ENCODE data around the gene GABRB1.

Gene GABRB1

DNA sequence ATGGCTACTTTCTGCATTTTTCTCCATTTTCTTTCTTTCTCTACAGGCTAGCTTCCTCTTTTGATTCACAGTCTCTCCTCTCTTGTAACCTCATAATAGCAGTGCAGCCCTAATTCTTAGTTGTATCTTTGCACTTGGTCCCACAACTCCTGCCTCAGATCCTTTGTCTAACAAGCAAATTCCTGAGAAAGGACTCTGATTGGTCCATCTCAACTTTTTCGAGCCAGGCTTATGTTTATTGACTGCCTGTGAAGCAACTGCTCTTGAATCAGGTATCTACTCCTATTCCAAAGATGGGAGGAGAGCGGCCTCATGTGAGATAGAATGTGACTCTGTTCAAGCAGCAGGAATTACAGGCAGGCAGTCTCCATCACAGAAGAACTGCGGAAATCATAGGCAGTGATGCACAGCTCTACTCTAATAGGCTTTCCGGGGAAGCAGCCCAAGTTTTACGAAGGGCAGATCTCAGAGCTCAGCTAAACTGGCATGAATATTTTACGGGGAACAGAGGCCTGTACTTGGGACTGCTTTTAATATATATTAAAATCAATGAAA, 123.5 kb downstream of the GABRB1 start:
- Histone ChIP-seq H3K27me3 (ENCODE audit: control insufficient read depth, insufficient read depth, low read length) (no peaks in the 10 kb centered on the region), H3K4me1 (ENCODE audit: control insufficient read depth, insufficient read depth, low read length) (no peaks in the 10 kb centered on the region), H3K9me3 (ENCODE audit: control insufficient read depth, insufficient read depth, low read length) (no peaks in the 10 kb centered on the region; the same call in 1 of the 2 replicates), H3K27ac (ENCODE audit: low read length) (no peak overlapping the region), H3K36me3 (ENCODE audit: control insufficient read depth, insufficient read depth, low read length) (no peaks in the 10 kb centered on the region), H3K4me3 (ENCODE audit: low read length) (no peak overlapping the region)
- no CpG with 5 or more reads among the region's 6 CpGs for WGBS (ENCODE audit: insufficient coverage, insufficient read length)
- no peak for DNase-seq (ENCODE audit: low read depth, low spot score)

DNA sequence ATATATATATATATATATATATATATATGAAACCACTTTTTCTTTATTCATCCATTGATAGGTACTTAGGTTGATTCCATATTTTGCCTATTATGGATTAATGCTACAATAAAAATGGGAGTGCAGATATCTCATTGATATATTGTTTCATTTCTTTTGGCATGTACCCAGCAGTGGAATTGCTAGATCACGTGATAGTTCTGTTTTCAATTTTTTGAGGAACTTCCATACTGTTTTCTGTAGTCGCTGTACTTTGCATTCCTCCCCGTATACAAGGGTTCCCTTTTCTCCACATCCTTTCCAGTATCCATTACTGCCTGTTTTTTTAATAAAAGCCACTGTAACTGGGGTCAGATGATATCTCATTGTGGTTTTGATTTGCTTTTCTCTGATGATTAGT, 124.6 kb downstream of the GABRB1 start:
- Histone ChIP-seq H3K36me3 (ENCODE audit: control insufficient read depth, insufficient read depth, low read length) (no peaks in the 10 kb centered on the region), H3K4me1 (ENCODE audit: control insufficient read depth, insufficient read depth, low read length) (no peaks in the 10 kb centered on the region), H3K4me3 (ENCODE audit: low read length) (no peak overlapping the region), H3K27ac (ENCODE audit: low read length) (no peak overlapping the region), H3K27me3 (ENCODE audit: control insufficient read depth, insufficient read depth, low read length) (no peaks in the 10 kb centered on the region), H3K9me3 (ENCODE audit: control insufficient read depth, insufficient read depth, low read length) (no peaks in the 10 kb centered on the region; the same call in 1 of the 2 replicates)
- WGBS (ENCODE audit: insufficient coverage, insufficient read length), result no CpG with 5 or more reads among the region's 3 CpGs
- no peak for DNase-seq (ENCODE audit: low read depth, low spot score)

DNA sequence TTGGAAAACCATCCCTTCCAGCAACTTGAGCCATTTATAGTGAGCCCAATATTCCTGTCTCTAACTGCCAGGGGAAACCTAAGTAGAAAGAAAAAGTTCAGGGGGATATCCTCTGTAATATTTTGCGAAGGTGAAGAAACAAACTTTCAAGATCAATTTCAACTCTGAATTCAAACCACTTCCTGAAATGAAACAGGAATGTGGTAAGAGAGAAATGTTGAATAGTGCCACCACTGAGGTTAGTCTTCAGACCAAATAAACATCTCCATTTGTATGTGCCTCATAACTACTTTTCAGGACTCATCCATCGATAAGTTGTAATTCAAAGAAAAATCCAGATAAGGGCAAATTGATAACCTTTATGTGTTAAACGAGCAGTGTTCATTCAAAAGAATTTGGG, 128.7 kb downstream of the GABRB1 start:
- H3K9me3 ChIP-seq (ENCODE audit: control insufficient read depth, insufficient read depth, low read length), result no peaks in the 10 kb centered on the region; the same call in 1 of the 2 replicates
- H3K27me3 ChIP-seq (ENCODE audit: control insufficient read depth, insufficient read depth, low read length), result no peaks in the 10 kb centered on the region
- no peaks in the 10 kb centered on the region for H3K36me3 ChIP-seq (ENCODE audit: control insufficient read depth, insufficient read depth, low read length)
- H3K27ac ChIP-seq (ENCODE audit: low read length), result no peak overlapping the region
- DNase-seq (ENCODE audit: low read depth, low spot score), result no peak
- no peak overlapping the region for H3K4me3 ChIP-seq (ENCODE audit: low read length)
- WGBS (ENCODE audit: insufficient coverage, insufficient read length), result no CpG with 5 or more reads among the region's 3 CpGs
- H3K4me1 ChIP-seq (ENCODE audit: control insufficient read depth, insufficient read depth, low read length), result no peaks in the 10 kb centered on the region

DNA sequence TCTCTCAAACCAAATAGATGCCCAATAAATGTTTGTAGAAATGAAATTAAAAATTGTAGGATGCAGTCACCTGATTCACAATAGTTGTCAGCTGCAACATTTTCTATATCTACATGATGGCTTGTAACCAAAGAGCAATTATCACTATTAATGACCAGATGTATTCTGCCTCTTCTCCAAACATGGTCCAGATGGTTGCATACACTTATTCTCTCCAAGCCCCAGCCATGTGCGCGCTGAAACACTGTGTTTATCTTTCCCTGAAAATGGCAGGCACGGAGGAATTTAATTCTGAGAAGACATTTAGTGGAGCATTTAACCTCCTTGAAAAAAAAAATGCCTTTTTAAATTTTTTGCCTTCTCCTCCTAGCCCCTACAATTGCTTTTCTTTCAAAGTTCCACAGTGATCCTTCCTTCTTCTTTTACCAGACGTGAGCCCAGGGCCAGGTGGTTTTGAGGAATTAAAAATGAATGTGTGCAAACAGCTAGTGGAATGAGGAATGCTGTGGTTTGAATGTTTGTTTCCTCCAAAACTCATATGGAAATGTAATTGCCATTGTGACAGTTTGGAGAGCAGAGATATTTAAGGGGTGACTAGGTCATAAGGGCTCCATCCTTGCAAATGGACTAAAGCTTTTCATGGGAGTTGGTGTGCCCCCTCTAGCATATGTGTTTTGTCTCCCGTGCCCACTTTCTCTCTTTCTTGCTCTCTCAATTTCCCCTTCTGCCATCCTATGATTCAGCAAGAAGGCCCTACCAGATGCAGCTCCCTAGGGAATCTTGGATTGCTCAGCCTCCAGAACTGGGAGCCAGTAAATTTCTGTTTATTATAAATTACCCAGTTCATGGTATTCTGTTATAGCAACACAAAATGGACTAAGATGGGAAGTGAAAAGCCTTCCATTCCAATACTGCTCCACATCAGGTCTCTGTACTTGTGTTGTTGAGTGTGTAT, 136.0 kb downstream of the GABRB1 start:
- no CpG with 5 or more reads among the region's 5 CpGs for WGBS (ENCODE audit: insufficient coverage, insufficient read length)
- Histone ChIP-seq H3K36me3 (ENCODE audit: control insufficient read depth, insufficient read depth, low read length) (no peaks in the 10 kb centered on the region), H3K27me3 (ENCODE audit: control insufficient read depth, insufficient read depth, low read length) (no peaks in the 10 kb centered on the region), H3K4me3 (ENCODE audit: low read length) (no peak overlapping the region), H3K9me3 (ENCODE audit: control insufficient read depth, insufficient read depth, low read length) (no peaks in the 10 kb centered on the region), H3K27ac (ENCODE audit: low read length) (no peak overlapping the region), H3K4me1 (ENCODE audit: control insufficient read depth, insufficient read depth, low read length) (no peaks in the 10 kb centered on the region)
- DNase-seq (ENCODE audit: low read depth, low spot score), result no peak

DNA sequence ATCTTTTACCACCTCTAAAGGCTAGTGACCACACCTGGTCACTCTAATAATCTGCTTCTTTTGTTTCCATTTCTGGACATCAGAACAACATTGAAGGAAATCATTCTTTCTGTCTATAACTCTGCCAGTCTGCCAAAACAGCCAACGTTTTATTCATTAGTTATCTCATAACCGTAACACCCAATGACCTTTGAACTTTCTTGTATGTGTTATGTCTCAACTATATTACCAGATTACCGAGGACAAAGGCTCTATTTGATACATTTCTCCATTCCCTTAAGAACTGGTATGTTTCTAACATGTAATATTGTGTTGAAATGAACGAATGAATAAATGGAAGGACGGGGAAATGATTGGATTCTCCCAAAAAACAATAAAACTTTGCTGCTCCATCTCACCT, 152.7 kb downstream of the GABRB1 start:
- Histone ChIP-seq H3K4me1 (ENCODE audit: control insufficient read depth, insufficient read depth, low read length) (no peaks in the 10 kb centered on the region), H3K27ac (ENCODE audit: low read length) (no peak overlapping the region), H3K36me3 (ENCODE audit: control insufficient read depth, insufficient read depth, low read length) (no peaks in the 10 kb centered on the region), H3K9me3 (ENCODE audit: control insufficient read depth, insufficient read depth, low read length) (no peaks in the 10 kb centered on the region), H3K27me3 (ENCODE audit: control insufficient read depth, insufficient read depth, low read length) (no peaks in the 10 kb centered on the region), H3K4me3 (ENCODE audit: low read length) (no peak overlapping the region)
- no peak for DNase-seq (ENCODE audit: low read depth, low spot score)
- no CpG with 5 or more reads among the region's 5 CpGs for WGBS (ENCODE audit: insufficient coverage, insufficient read length)

DNA sequence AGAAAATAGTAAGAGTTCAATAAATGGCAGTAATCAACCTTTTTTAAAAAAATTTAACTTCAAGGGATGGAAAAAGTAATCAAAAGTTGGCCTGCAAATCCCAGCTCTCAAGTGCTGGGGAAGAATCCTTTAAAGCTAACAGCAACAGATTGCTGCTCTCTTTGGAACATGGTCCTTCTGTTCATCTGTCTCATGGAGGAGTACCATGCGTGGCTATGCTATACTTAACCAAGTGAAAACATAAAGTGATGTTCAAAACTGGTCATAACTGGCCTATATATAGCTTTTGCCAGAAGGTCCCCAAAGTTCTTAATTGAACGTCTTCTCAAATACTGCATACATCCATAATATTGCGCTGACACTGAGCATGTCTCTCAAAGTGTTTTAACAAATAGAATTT, 154.4 kb downstream of the GABRB1 start:
- Histone ChIP-seq H3K27ac (ENCODE audit: low read length) (no peak overlapping the region), H3K27me3 (ENCODE audit: control insufficient read depth, insufficient read depth, low read length) (no peaks in the 10 kb centered on the region), H3K9me3 (ENCODE audit: control insufficient read depth, insufficient read depth, low read length) (no peaks in the 10 kb centered on the region), H3K4me1 (ENCODE audit: control insufficient read depth, insufficient read depth, low read length) (no peaks in the 10 kb centered on the region), H3K36me3 (ENCODE audit: control insufficient read depth, insufficient read depth, low read length) (no peaks in the 10 kb centered on the region), H3K4me3 (ENCODE audit: low read length) (no peak overlapping the region)
- DNase-seq (ENCODE audit: low read depth, low spot score), result no peak
- no CpG with 5 or more reads among the region's 3 CpGs for WGBS (ENCODE audit: insufficient coverage, insufficient read length)

DNA sequence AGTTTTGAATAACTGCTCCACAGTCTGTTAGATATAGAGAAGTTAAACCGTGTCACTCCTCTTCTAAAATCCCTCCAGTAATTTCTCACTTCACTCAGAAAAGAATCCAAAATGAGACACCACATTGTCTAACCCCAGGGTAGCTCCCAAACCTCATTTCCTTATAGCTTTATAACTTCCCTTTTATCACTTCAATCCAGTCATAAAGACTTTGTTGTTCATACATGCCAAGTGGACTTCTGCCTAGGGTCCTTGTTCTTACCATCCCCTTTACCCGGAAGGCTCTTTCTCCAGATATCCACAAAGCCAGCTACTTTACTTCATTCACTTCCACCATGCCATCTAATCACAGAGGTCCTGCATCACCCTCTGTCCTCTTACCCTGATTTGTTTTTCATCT, 156.2 kb downstream of the GABRB1 start:
- no peaks in the 10 kb centered on the region for H3K27me3 ChIP-seq (ENCODE audit: control insufficient read depth, insufficient read depth, low read length)
- no peak overlapping the region for H3K27ac ChIP-seq (ENCODE audit: low read length)
- no peaks in the 10 kb centered on the region for H3K36me3 ChIP-seq (ENCODE audit: control insufficient read depth, insufficient read depth, low read length)
- no peak for DNase-seq (ENCODE audit: low read depth, low spot score)
- H3K9me3 ChIP-seq (ENCODE audit: control insufficient read depth, insufficient read depth, low read length), result no peaks in the 10 kb centered on the region
- no peaks in the 10 kb centered on the region for H3K4me1 ChIP-seq (ENCODE audit: control insufficient read depth, insufficient read depth, low read length)
- H3K4me3 ChIP-seq (ENCODE audit: low read length), result no peak overlapping the region
- WGBS (ENCODE audit: insufficient coverage, insufficient read length), result no CpG with 5 or more reads among the region's 2 CpGs

DNA sequence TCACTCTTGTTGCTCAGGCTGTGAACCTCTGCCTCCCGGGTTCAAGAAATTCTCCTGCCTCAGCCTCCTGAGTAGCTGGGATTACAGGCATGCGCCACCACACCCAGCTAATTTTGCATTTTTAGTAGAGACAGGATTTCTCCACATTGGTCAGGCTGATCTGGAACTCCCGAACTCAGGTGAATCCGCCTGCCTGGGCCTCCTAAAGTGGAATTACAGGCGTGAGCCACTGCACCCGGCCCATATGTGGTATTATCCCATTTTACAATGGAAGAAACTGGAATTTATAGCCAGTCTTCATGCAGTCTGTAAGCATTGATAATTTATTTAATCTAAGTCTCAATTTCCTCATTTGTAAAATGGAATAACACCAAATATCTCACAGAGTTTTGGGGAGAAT, 161.8 kb downstream of the GABRB1 start:
- no peak for DNase-seq (ENCODE audit: low read depth, low spot score)
- H3K4me1 ChIP-seq (ENCODE audit: control insufficient read depth, insufficient read depth, low read length), result no peaks in the 10 kb centered on the region
- no CpG with 5 or more reads among the region's 6 CpGs for WGBS (ENCODE audit: insufficient coverage, insufficient read length)
- H3K9me3 ChIP-seq (ENCODE audit: control insufficient read depth, insufficient read depth, low read length), result no peaks in the 10 kb centered on the region
- no peaks in the 10 kb centered on the region for H3K27me3 ChIP-seq (ENCODE audit: control insufficient read depth, insufficient read depth, low read length)
- H3K27ac ChIP-seq (ENCODE audit: low read length), result no peak overlapping the region
- H3K36me3 ChIP-seq (ENCODE audit: control insufficient read depth, insufficient read depth, low read length), result no peaks in the 10 kb centered on the region
- no peak overlapping the region for H3K4me3 ChIP-seq (ENCODE audit: low read length)

DNA sequence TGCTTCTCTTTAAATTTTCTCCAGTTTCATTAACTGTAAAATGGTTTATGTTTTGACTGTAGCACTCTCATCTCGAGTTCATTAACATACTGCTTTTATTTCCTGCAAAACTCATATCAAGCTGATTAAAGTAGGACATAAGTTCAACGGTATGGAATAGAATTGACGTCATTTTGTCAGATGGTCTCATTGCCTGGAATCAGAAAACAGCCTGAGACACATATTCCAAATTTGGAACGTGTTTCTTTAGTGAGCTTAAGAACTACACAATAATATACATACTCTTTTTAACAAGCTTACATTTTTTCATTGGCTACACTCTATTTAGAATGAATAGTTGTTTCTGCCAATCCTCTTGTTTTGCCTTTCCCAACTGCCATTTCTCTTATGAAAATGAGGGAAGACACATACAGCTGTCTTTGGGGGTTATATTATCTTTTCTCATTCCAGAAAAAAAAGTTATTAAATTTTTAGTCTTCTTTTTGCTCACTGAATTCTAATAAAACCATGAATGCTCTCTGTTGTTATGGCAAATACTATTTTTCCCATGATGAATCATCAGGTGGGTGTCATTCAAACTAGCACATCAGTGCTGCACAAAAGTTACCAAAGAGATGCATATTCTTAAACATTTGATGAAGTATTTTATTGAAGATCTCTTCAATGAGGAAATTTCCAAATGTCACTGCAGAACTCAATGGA, 162.8 kb downstream of the GABRB1 start:
- Histone ChIP-seq H3K36me3 (ENCODE audit: control insufficient read depth, insufficient read depth, low read length) (no peaks in the 10 kb centered on the region), H3K9me3 (ENCODE audit: control insufficient read depth, insufficient read depth, low read length) (no peaks in the 10 kb centered on the region), H3K4me1 (ENCODE audit: control insufficient read depth, insufficient read depth, low read length) (no peaks in the 10 kb centered on the region), H3K4me3 (ENCODE audit: low read length) (no peak overlapping the region), H3K27ac (ENCODE audit: low read length) (no peak overlapping the region), H3K27me3 (ENCODE audit: control insufficient read depth, insufficient read depth, low read length) (no peaks in the 10 kb centered on the region)
- DNase-seq (ENCODE audit: low read depth, low spot score), result no peak
- WGBS (ENCODE audit: insufficient coverage, insufficient read length), result no CpG with 5 or more reads among the region's 4 CpGs

DNA sequence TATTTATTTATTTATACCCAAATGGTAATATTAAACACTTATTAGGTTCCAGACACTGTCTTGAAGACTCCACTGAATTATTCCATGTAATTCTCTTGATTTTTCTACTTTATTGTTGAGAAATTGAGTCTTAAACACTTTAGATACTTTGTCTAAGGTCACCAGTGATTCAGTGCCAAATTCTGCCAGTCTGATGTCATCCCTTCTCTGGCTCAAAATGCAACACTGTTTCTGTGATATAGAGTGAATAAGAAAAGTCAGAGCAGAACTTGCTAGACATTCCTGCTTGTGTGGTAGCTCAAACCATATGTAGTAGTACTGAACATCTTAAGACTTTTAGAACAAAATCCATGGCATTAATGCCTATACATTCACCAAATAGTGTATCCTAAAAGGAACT, 164.3 kb downstream of the GABRB1 start:
- no peak overlapping the region for H3K4me3 ChIP-seq (ENCODE audit: low read length)
- no peaks in the 10 kb centered on the region for H3K9me3 ChIP-seq (ENCODE audit: control insufficient read depth, insufficient read depth, low read length)
- H3K27ac ChIP-seq (ENCODE audit: low read length), result no peak overlapping the region
- H3K36me3 ChIP-seq (ENCODE audit: control insufficient read depth, insufficient read depth, low read length), result no peaks in the 10 kb centered on the region
- H3K4me1 ChIP-seq (ENCODE audit: control insufficient read depth, insufficient read depth, low read length), result no peaks in the 10 kb centered on the region
- DNase-seq (ENCODE audit: low read depth, low spot score), result no peak
- H3K27me3 ChIP-seq (ENCODE audit: control insufficient read depth, insufficient read depth, low read length), result no peaks in the 10 kb centered on the region

Data from iPS DF 6.9 (cell line).